Measurements from ENCODE around the gene CXXC4.

Gene CXXC4

GRCh38 chr4:104420766-104421165 lies 73.9 kb downstream of the CXXC4 start:
- no peaks in the 10 kb centered on the region for H3K36me3 Mint-ChIP-seq
- H3K27me3 Mint-ChIP-seq, result no peaks in the 10 kb centered on the region
- no peaks in the 10 kb centered on the region for H3K4me1 Mint-ChIP-seq
- ATAC-seq (replicated peaks) (no peak), DNase-seq (no peak)
- no peak overlapping the region for H3K27ac Mint-ChIP-seq
- H3K9me3 Mint-ChIP-seq, result no peaks in the 10 kb centered on the region
- no peak overlapping the region for H3K4me3 Mint-ChIP-seq

Data from stimulated activated naive B cell treated with anti-CD40 and anti-IgM and Interleukin-4, amounts not matched to agents 10 μg/mL and 1 μg/mL and 100 μg/mL, for 72 hours (primary cell).